H1 (cell line): ENCODE results near the gene KCNA10.

Experiments used
- CEBPB ChIP-seq: IDR thresholded peaks from 2 replicates; pipeline ENCODE4 v1.6.1; 2012; ENCODE audit warnings: low read depth, low read length
- CREB1 ChIP-seq: IDR thresholded peaks from 2 replicates; pipeline ENCODE4 v1.6.1; 2012; ENCODE audit warnings: inconsistent platforms
- EZH2 ChIP-seq: fragments of 200-600 bp; sonication (generic); IDR thresholded peaks from 2 replicates; pipeline ENCODE4 v1.7.1; 2012; ENCODE audit warnings: low read depth, mild to moderate bottlenecking, moderate library complexity, low read length, inconsistent platforms; ENCODE audit not compliant: severe bottlenecking
- POLR2A ChIP-seq, 2 experiments: IDR thresholded peaks; 1 replicate in 1 of 2; 2 replicates in 1 of 2; pipeline ENCODE4 v1.6.1; 2011; ENCODE audit warnings: low read depth in 2 of 2, low read length in 2 of 2, mild to moderate bottlenecking in 2 of 2; ENCODE audit errors: control extremely low read depth in 1 of 2
- POLR2AphosphoS5 ChIP-seq: IDR thresholded peaks from 2 replicates; pipeline ENCODE4 v1.6.1; 2011; ENCODE audit warnings: low read depth, low read length
- SP2 ChIP-seq: IDR thresholded peaks from 2 replicates; pipeline ENCODE4 v1.6.1; 2012; ENCODE audit warnings: mild to moderate bottlenecking, low read length, inconsistent platforms
- TAF1 ChIP-seq: IDR thresholded peaks from 2 replicates; pipeline ENCODE4 v1.6.1; 2011; ENCODE audit warnings: mild to moderate bottlenecking, low read depth, low read length
- TCF12 ChIP-seq: IDR thresholded peaks from 2 replicates; pipeline ENCODE4 v1.6.1; 2011; ENCODE audit warnings: low read depth, mild to moderate bottlenecking, low read length
- TF ChIP-seq, protein P1 (sequence below): IDR thresholded peaks from 2 replicates; pipeline ENCODE4 v1.6.1; 2012; ENCODE audit warnings: inconsistent platforms
- TF ChIP-seq, protein P2 (sequence below): IDR thresholded peaks from 2 replicates; pipeline ENCODE4 v1.6.1; 2011; ENCODE audit warnings: low read length, improper control_type of control experiment
- TF ChIP-seq, protein P3 (sequence below), 3 experiments: IDR thresholded peaks; 1 replicate in 2 of 3; 2 replicates in 1 of 3; pipeline versions ENCODE4 v1.5.1 to v1.6.1; 2011; ENCODE audit warnings: low read length in 3 of 3, mild to moderate bottlenecking in 3 of 3, inconsistent platforms in 2 of 3, low read depth in 1 of 3, moderate library complexity in 1 of 3; ENCODE audit not compliant: insufficient read depth in 1 of 3; ENCODE audit errors: control extremely low read depth in 1 of 3

DNA sequence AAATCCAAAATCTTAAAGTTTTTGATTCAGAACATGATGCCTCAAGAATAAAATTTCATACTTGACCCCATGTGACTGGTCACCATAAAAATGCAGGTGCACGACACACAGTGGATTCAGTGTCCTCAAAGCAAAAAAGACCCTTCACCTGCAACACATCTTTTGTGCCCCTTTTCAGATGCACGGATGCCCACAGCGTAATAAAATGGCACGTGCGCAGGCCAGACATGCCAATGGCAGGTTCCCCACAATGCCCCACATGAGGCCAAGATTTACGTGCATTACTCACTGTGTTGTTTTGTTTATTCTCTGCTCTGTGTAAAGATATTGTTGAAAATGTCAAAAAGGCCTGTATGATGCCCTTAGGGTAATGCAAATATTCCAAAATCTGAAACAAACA lies 9.3 kb downstream of the KCNA10 start:
- TF ChIP-seq POLR2AphosphoS5 (no peak), EZH2 (no peak), TAF1 (no peak), POLR2A (IDR thresholded peaks at IDR 0.05; ENCODE audit: control extremely low read depth in 1 of 2, low read depth in 2 of 2, low read length in 2 of 2) (no peak), SP2 (no peak), CREB1 (no peak), CEBPB (no peak), TCF12 (no peak)
- TF ChIP-seq, protein P1, sequence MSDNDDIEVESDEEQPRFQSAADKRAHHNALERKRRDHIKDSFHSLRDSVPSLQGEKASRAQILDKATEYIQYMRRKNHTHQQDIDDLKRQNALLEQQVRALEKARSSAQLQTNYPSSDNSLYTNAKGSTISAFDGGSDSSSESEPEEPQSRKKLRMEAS, result no peak
- TF ChIP-seq, protein P2, sequence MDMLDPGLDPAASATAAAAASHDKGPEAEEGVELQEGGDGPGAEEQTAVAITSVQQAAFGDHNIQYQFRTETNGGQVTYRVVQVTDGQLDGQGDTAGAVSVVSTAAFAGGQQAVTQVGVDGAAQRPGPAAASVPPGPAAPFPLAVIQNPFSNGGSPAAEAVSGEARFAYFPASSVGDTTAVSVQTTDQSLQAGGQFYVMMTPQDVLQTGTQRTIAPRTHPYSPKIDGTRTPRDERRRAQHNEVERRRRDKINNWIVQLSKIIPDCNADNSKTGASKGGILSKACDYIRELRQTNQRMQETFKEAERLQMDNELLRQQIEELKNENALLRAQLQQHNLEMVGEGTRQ, result no peak
- TF ChIP-seq, protein P3, sequence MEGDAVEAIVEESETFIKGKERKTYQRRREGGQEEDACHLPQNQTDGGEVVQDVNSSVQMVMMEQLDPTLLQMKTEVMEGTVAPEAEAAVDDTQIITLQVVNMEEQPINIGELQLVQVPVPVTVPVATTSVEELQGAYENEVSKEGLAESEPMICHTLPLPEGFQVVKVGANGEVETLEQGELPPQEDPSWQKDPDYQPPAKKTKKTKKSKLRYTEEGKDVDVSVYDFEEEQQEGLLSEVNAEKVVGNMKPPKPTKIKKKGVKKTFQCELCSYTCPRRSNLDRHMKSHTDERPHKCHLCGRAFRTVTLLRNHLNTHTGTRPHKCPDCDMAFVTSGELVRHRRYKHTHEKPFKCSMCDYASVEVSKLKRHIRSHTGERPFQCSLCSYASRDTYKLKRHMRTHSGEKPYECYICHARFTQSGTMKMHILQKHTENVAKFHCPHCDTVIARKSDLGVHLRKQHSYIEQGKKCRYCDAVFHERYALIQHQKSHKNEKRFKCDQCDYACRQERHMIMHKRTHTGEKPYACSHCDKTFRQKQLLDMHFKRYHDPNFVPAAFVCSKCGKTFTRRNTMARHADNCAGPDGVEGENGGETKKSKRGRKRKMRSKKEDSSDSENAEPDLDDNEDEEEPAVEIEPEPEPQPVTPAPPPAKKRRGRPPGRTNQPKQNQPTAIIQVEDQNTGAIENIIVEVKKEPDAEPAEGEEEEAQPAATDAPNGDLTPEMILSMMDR (IDR thresholded peaks at IDR 0.05; ENCODE audit: control extremely low read depth in 1 of 3, insufficient read depth in 1 of 3, low read depth in 1 of 3, low read length in 3 of 3), result no peak
